ENCODE measurements around the gene REEP3.
A peak's percentile ranks its signal among the peaks of the same experiment; 100 is the strongest.

Gene REEP3

GRCh38 chr10:63630085-63630930, 109.1 kb downstream of the REEP3 start:
- CTCF ChIA-PET = interaction anchor here (0.6 to 4.7 kb wide), 21 partner anchors 13 to 473 kb away, joined by 3 to 47 read pairs (median 4); no protein-coding TSS in a partner anchor
- POLR2A ChIA-PET = interaction anchor here (0.6 to 3.7 kb wide), 19 partner anchors 8 to 497 kb away, joined by 3 to 26 read pairs (median 8); partner anchors contain the start of genes JMJD1C, NRBF2 and REEP3
- Histone ChIP-seq H3K4me1 (ENCODE audit: control insufficient read depth, insufficient read depth, low read length) (peaks cover 13% of the 10 kb centered on the region), H3K4me3 (ENCODE audit: low read depth, low read length) (peak overlapping the region; percentile 59), H3K27ac (ENCODE audit: extremely low read depth, low read depth, low read length) (peak overlapping the region; percentile 100), H3K9me3 (ENCODE audit: control insufficient read depth, insufficient read depth, low read depth, low read length) (no peaks in the 10 kb centered on the region), H3K36me3 (ENCODE audit: control insufficient read depth in 2 of 2, insufficient read depth in 1 of 2, low read length in 2 of 2) (no peaks in the 10 kb centered on the region)
- TF ChIP-seq ZNF645 (tag by site-specific recombination; IDR thresholded peaks at IDR 0.05) (no peak), ZNF423 (tag by site-specific recombination; IDR thresholded peaks at IDR 0.05) (peak; percentile 91), WT1 (tag by site-specific recombination; IDR thresholded peaks at IDR 0.05) (peak; percentile 87), ZNF398 (tag by site-specific recombination; IDR thresholded peaks at IDR 0.05) (peak; percentile 92), FEZF1 (tag by site-specific recombination; IDR thresholded peaks at IDR 0.05) (no peak), KLF9 (tag by site-specific recombination; IDR thresholded peaks at IDR 0.05; ENCODE audit: low read depth) (peak; percentile 79), SP3 (tag by site-specific recombination; IDR thresholded peaks at IDR 0.05) (peak; percentile 69), KLF17 (tag by site-specific recombination; IDR thresholded peaks at IDR 0.05) (peak; percentile 40; the same call in 1 of the 2 replicates), SP2 (tag by site-specific recombination; IDR thresholded peaks at IDR 0.05) (peak; percentile 65), EGR2 (tag by site-specific recombination; IDR thresholded peaks at IDR 0.05; ENCODE audit: low read depth) (peak; percentile 93), ZNF76 (tag by site-specific recombination; IDR thresholded peaks at IDR 0.05; ENCODE audit: borderline replicate concordance, low read depth) (peak; percentile 47; the same call in 1 of the 2 replicates), GLIS1 (tag by site-specific recombination; IDR thresholded peaks at IDR 0.05) (peak; percentile 76), ZBTB21 (tag by site-specific recombination; IDR thresholded peaks at IDR 0.05) (0 out of 2 replicates have a peak, but pooled peaks have one; percentile 26), ZBTB10 (tag by site-specific recombination; IDR thresholded peaks at IDR 0.05) (peak; percentile 40; the same call in 1 of the 2 replicates), ZFP69B (tag by site-specific recombination; IDR thresholded peaks at IDR 0.05) (no peak), SALL2 (tag by site-specific recombination; IDR thresholded peaks at IDR 0.05; ENCODE audit: borderline replicate concordance) (no peak), BCL11B (tag by site-specific recombination; IDR thresholded peaks at IDR 0.05; ENCODE audit: low read depth) (0 out of 2 replicates have a peak, but pooled peaks have one; percentile 11), KLF8 (tag by site-specific recombination; IDR thresholded peaks at IDR 0.05) (peak; percentile 71), IKZF3 (tag by site-specific recombination; IDR thresholded peaks at IDR 0.05) (peak; percentile 70), ZNF324 (tag by site-specific recombination; IDR thresholded peaks at IDR 0.05) (no peak; the same call in 1 of the 2 replicates), ZNF433 (tag by site-specific recombination; IDR thresholded peaks at IDR 0.05; ENCODE audit: low read depth) (no peak)
- TF ChIP-seq, protein P1, sequence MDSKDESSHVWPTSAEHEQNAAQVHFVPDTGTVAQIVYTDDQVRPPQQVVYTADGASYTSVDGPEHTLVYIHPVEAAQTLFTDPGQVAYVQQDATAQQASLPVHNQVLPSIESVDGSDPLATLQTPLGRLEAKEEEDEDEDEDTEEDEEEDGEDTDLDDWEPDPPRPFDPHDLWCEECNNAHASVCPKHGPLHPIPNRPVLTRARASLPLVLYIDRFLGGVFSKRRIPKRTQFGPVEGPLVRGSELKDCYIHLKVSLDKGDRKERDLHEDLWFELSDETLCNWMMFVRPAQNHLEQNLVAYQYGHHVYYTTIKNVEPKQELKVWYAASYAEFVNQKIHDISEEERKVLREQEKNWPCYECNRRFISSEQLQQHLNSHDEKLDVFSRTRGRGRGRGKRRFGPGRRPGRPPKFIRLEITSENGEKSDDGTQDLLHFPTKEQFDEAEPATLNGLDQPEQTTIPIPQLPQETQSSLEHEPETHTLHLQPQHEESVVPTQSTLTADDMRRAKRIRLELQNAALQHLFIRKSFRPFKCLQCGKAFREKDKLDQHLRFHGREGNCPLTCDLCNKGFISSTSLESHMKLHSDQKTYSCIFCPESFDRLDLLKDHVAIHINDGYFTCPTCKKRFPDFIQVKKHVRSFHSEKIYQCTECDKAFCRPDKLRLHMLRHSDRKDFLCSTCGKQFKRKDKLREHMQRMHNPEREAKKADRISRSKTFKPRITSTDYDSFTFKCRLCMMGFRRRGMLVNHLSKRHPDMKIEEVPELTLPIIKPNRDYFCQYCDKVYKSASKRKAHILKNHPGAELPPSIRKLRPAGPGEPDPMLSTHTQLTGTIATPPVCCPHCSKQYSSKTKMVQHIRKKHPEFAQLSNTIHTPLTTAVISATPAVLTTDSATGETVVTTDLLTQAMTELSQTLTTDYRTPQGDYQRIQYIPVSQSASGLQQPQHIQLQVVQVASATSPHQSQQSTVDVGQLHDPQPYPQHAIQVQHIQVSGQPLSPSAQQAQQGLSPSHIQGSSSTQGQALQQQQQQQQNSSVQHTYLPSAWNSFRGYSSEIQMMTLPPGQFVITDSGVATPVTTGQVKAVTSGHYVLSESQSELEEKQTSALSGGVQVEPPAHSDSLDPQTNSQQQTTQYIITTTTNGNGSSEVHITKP (tag by site-specific recombination; IDR thresholded peaks at IDR 0.05) = peak; percentile 69
- TF ChIP-seq, protein P2, sequence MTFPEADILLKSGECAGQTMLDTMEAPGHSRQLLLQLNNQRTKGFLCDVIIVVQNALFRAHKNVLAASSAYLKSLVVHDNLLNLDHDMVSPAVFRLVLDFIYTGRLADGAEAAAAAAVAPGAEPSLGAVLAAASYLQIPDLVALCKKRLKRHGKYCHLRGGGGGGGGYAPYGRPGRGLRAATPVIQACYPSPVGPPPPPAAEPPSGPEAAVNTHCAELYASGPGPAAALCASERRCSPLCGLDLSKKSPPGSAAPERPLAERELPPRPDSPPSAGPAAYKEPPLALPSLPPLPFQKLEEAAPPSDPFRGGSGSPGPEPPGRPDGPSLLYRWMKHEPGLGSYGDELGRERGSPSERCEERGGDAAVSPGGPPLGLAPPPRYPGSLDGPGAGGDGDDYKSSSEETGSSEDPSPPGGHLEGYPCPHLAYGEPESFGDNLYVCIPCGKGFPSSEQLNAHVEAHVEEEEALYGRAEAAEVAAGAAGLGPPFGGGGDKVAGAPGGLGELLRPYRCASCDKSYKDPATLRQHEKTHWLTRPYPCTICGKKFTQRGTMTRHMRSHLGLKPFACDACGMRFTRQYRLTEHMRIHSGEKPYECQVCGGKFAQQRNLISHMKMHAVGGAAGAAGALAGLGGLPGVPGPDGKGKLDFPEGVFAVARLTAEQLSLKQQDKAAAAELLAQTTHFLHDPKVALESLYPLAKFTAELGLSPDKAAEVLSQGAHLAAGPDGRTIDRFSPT (tag by site-specific recombination; IDR thresholded peaks at IDR 0.05) = peak; percentile 45; the same call in 1 of the 2 replicates
